ENCODE measurements around the gene CORO6. TPM values are rescaled to one million over a fixed set of nuclear protein-coding genes. Genes with fewer than 3 reads are reported as not detected.

Gene CORO6
- total and polyA plus RNA-seq, 2 of the 4 experiments (the other 2 are of a cell fraction), result 3.4 to 7.6 TPM

DNA sequence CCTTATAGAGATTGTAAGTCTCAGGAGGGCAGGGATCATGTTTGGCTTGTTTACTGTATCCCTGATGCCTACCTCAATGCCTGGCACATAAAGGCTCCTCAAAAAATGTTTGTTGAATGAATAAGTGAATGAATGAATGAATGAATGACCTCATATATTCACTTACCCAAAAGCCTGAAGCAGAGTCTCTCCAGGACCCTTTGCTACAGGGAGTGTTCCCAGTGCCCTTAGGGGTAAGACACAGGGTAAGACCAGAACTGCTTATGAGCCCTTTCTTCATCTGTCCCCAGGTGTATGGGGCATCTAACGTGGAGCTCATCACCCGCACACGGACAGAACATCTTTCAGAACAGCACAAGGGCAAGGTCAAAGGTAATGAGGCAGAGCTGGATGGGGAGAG, 12.3 kb downstream of the CORO6 start:
- Histone ChIP-seq H3K36me3 (ENCODE audit: control insufficient read depth, insufficient read depth, low read length) (peaks cover 2% of the 10 kb centered on the region; the same call in 1 of the 2 replicates), H4K8ac (ENCODE audit: low read depth in 2 of 2, low read length in 2 of 2) (no peak overlapping the region), H4K5ac (ENCODE audit: low read depth, low read length) (no peak overlapping the region), H3K27ac (ENCODE audit: insufficient read depth, low read length) (no peak overlapping the region), H3K4me2 (ENCODE audit: low read depth, low read length) (no peak overlapping the region), H3K23ac (ENCODE audit: low read depth, low read length) (no peak overlapping the region), H2BK15ac (ENCODE audit: low read depth, low read length) (no peak overlapping the region), H2AK9ac (replicated peaks; ENCODE audit: low read depth, low read length, poor library complexity) (no peak overlapping the region), H3K14ac (replicated peaks; ENCODE audit: low read depth, low read length) (no peak overlapping the region), H3K9ac (ENCODE audit: low read depth, low read length) (no peak overlapping the region), H3K4me1 (ENCODE audit: control insufficient read depth, insufficient read depth, low read length) (no peaks in the 10 kb centered on the region), H2BK5ac (ENCODE audit: low read depth, low read length, poor library complexity, severe bottlenecking) (no peak overlapping the region), H3K56ac (ENCODE audit: extremely low read depth, insufficient read depth, low read length) (no peak overlapping the region), H3K18ac (ENCODE audit: low read depth, low read length) (no peak overlapping the region), H2BK20ac (ENCODE audit: low read depth, low read length) (no peak overlapping the region), H2BK120ac (ENCODE audit: low read depth, low read length) (no peak overlapping the region), H3K4ac (ENCODE audit: low read depth, low read length) (no peak overlapping the region), H3K27me3 (ENCODE audit: control insufficient read depth, insufficient read depth, low read length) (no peaks in the 10 kb centered on the region), H3K9me3 (ENCODE audit: control insufficient read depth, insufficient read depth, low read length) (no peaks in the 10 kb centered on the region), H2AK5ac (ENCODE audit: low read depth, low read length) (no peak overlapping the region), H3K79me1 (ENCODE audit: low read depth in 1 of 2, low read length in 2 of 2) (0 out of 4 replicates have a peak, but pooled peaks cover 0 to 2% of the 10 kb centered on the region in 2 experiments), H2AFZ (replicated peaks; ENCODE audit: low read length, poor library complexity) (no peak overlapping the region), H3K4me3 (ENCODE audit: insufficient read depth, low read depth, low read length) (no peak overlapping the region), H4K91ac (ENCODE audit: insufficient read depth, low read depth, low read length) (no peak overlapping the region), H3K9me1 (ENCODE audit: insufficient read depth, low read length) (peaks cover 8% of the 10 kb centered on the region; the same call in 1 of the 2 replicates), H4K20me1 (ENCODE audit: insufficient read depth, low read length) (no peaks in the 10 kb centered on the region)
- BruUV-seq (replicated peaks), result no TSS peak
- ChIA-PET CTCF (no interaction called here), POLR2A (ENCODE audit: unreplicated experiment) (no interaction called here)
- WGBS, 2 experiments (ENCODE audit: extremely low coverage in 2 of 2, insufficient read length in 1 of 2), result no CpG with 5 or more reads among the region's 3 CpGs
- ATAC-seq (ENCODE audit: low read depth), result no peak
- TF ChIP-seq CHD1 (IDR thresholded peaks at IDR 0.05; ENCODE audit: low read depth, low read length), result no peak
- no peak for TF ChIP-seq MAFK (IDR thresholded peaks at IDR 0.05; ENCODE audit: low read depth, low read length)
- TF ChIP-seq RAD21 (IDR thresholded peaks at IDR 0.05; ENCODE audit: low read length), result no peak
- TF ChIP-seq NFE2L2 (IDR thresholded peaks at IDR 0.05; ENCODE audit: low read depth, low read length), result no peak
- TF ChIP-seq CTCF (conservative IDR thresholded peaks at IDR 0.05; ENCODE audit: low read depth, low read length), result no peak
- TF ChIP-seq SMC3 (IDR thresholded peaks at IDR 0.05; ENCODE audit: low read depth, low read length), result no peak
- TF ChIP-seq MAZ (IDR thresholded peaks at IDR 0.05; ENCODE audit: borderline replicate concordance, low read depth, low read length), result no peak
- TF ChIP-seq CEBPB (IDR thresholded peaks at IDR 0.05; ENCODE audit: low read depth, low read length), result no peak
- no peak for TF ChIP-seq RCOR1 (IDR thresholded peaks at IDR 0.05; ENCODE audit: insufficient replicate concordance, low read length)
- TF ChIP-seq POLR2A (IDR thresholded peaks at IDR 0.05; ENCODE audit: low read depth, low read length), result no peak
- TF ChIP-seq MXI1 (IDR thresholded peaks at IDR 0.05; ENCODE audit: borderline replicate concordance, low read depth, low read length), result no peak
- no peak for TF ChIP-seq FOS (IDR thresholded peaks at IDR 0.05; ENCODE audit: low read depth, low read length)
- TF ChIP-seq RFX5 (IDR thresholded peaks at IDR 0.05; ENCODE audit: low read depth, low read length), result no peak
- TF ChIP-seq BHLHE40 (IDR thresholded peaks at IDR 0.05; ENCODE audit: low read depth, low read length), result no peak
- TF ChIP-seq ELK1 (IDR thresholded peaks at IDR 0.05; ENCODE audit: borderline replicate concordance, low read depth, low read length), result no peak
- no peak for TF ChIP-seq USF2 (IDR thresholded peaks at IDR 0.05; ENCODE audit: low read depth, low read length)
- in situ Hi-C loops (cut with MboI; ENCODE audit: low sequenced_read_pairs), result no loop called here
- DNase-seq, result no peak
- intact Hi-C loops (cut with micrococcal nuclease), result no loop called here
- dilution Hi-C loops (cut with HindIII; ENCODE audit: low sequenced_read_pairs, unreplicated experiment), result no loop called here
